ENCODE data around the gene RAB26.
"Not testable (repeated sequence)": the region's sequence is repeated elsewhere in the genome, so short reads cannot be mapped to it uniquely, and the experiment has no call there.

RAB26 gene

GRCh38 chr16:2135770-2136490 lies 12.5 kb upstream of the RAB26 start, which contains the start of gene PKD1:
PKD1 (minus strand) TSS chr16:2135898; CDS start chr16:2135689, 209 bp downstream.
- peak; percentile 39 for DNase-seq (ENCODE audit: low spot score)
- not testable (repeated sequence) for FAIRE-seq

DNA sequence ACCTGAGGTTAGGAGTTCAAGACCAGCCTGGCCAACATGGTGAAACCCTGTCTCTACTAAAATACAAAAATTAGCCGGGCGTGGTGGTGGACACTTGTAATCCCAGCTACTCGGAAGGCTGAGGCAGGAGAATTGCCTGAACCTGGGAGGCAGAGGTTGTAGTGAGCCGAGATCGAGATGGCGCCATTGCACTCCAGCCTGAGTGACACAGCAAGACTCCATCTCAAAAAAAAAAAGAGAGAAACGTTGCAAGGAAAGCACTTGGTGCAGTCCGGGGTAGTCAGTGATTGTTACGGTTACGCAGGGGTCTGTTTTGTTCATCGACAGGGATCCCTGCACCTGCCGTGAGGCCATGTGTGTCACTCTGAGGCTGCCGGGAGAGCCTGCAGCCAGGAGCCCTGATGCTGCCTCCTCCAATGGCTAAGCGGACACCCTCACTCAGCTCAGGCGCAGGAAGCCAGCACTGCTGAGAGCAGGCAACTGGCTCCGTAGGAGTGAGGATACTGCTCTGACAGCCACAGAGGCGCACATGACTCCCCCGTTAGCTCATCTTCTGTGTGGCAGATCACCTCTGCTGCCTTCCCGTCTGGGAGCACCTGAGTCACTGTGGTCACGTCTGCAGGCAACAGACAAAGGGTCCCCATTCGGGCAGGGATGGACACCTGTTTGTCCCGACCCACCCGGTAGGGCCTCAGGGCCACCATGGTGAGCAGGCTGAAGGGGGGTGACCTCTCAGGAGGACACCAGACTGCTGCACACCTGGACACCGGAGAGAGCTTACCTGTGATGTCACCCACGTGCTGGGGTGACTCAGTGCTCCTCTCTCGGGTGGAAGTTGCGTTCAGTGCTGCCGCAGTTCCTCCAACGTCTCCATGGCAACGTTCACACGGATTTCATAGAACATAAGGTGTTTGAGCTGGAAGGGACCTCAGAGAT lies 5.2 kb upstream of the RAB26 start:
- FAIRE-seq (no peak), DNase-seq (ENCODE audit: low spot score) (no peak)

- FAIRE-seq, result no peak
- no peak for DNase-seq (ENCODE audit: low spot score)
Measured at GRCh38 chr16:2143878-2144485, 4.4 kb upstream of the RAB26 start.

DNA sequence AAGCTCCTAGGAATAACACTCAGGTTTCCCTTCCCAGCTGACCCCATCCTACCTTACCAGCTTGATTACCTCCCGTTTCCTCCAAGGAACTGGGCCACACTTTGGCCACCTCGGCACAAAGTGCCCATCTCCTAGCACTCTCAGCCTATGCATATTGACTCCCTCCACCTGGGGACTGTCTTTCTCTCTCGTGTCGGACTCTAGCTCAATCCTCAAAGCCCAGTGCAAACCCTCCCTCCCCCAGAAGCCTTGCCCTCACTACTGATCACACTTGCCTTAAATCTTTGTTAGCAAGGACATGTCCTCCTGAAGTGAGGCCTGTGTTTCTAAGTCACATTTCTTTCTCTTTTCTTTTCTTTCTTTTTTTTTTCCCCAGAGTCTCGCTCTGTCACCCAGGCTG lies 2.6 kb upstream of the RAB26 start:
- no peak for DNase-seq (ENCODE audit: low spot score)
- FAIRE-seq, result no peak

GRCh38 chr16:2147378-2147777 lies 1.0 kb upstream of the RAB26 start:
- DNase-seq (ENCODE audit: low spot score), result no peak
- FAIRE-seq, result no peak

- FAIRE-seq (no peak), DNase-seq (ENCODE audit: low spot score) (peak; percentile 49)
Measured at GRCh38 chr16:2148714-2149629, 547 bp downstream of the RAB26 start.

- no peak for DNase-seq (ENCODE audit: low spot score)
- no peak for FAIRE-seq
Measured at GRCh38 chr16:2149630-2150417, 1.4 kb downstream of the RAB26 start.

DNA sequence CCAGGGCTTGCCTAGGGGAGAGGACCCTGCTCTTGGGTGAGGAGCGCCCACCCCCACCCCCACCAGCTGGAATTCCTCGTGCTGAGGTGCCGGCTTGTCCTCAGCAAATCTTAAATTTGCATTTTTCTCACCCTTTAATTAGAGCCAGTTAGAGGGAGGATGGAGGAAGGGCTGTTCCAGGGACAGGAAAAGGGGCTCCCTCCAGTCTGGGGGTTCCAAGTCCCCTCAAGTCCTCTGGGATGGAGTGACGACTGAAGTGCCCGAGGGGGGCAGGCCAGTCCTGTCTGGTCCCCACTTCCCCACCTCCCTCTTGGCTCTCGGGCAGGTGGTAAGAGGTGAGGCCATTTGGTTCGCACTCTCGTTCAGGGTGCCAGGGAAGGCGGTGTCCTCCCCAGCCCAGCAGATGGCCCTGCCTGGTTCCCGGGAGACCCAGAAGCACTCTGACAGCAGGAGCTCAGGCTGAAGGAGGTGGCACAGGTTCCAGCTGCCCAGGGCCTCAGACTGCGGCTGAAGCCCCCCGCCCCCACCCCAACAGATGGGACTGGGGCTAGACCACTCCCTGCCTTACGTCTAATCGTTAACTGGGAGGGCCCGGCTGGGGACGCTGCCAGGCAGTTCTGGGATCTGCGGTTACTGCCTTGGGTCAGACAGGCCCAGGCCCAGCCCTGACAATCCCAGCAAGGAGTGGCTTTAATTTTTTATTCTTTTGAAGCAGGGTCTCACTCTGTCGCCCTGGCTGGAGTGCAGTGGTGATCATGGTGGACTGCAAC lies 2.2 kb downstream of the RAB26 start:
- peak; percentile 49 for DNase-seq (ENCODE audit: low spot score)

DNA sequence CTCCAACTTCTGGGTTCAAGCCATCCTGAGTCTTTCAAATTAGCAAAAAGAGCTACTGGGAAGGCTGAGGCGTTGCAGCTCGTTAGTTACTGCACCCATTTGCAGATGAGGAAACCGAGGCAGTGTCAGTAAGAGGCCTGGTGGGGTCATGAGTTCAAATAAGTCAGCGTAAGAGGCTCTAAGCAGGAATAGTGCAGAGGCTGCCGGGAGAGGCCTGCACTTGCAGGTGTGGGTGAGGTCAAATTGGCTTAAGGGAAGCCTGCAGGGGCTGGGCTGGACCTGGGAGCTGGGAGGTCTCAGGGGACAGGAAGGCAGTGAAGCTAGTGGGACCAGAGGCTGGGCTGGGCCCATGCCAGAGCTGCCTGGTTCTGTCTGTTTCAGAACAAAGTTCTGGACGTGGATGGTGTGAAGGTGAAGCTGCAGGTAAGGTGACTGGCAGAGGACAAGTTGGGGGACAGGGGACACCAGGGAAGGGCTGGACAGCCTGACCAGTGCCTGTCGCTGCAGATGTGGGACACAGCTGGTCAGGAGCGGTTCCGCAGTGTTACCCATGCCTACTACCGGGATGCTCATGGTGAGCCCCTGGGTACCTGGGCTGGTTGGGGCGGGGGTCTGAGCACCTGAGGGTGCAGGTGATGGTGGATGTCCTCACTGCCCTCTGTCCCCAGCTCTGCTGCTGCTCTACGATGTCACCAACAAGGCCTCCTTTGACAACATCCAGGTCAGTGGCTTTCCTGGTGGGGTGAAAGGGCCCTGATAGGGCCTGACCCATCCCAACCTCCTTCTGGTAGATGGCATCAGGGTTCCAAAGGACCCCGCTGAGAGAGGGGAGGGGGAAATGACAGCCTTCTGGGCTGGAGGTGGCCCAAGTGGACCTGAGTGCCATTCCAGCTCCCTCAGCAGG lies 3.0 kb downstream of the RAB26 start:
- FAIRE-seq (no peak), DNase-seq (ENCODE audit: low spot score) (no peak)

More for the DNA sequence above, 2.2 kb downstream of the RAB26 start:
- FAIRE-seq, result no peak

- FAIRE-seq, result no peak
- peak; percentile 32 for DNase-seq (ENCODE audit: low spot score)
Measured at GRCh38 chr16:2152695-2153506, 4.5 kb downstream of the RAB26 start.

DNA sequence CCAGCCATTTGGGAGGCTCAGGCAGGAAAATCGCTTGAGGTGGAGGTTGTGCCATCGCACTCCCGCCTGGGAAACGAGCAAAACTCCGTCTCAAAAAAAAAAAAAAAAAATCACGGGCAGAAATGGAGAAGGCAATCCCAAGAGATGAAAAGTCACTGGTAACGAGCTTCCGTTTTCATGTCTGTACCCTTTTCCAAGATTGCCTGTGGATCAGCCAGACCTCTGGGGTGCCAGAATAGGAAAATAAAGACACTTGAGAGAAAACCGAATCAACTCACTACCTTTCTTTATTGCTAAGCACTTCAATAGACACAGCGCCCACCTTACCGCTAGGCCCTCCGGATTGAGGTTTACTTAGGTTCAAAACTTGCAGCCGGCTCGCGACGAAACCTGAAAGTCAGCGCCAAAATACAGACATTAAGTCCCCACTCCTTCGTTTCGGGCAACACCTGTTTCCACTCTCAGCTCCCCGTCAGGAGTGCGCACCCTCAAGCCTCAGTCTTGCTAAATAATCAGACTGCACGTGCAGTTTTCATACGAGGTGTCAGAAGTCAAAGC lies 6.2 kb downstream of the RAB26 start:
- no peak for FAIRE-seq

GRCh38 chr16:2155091-2155950 lies 6.9 kb downstream of the RAB26 start, which contains the start of gene TRAF7:
TRAF7 (plus strand) TSS chr16:2155782; CDS start chr16:2163921, 8,139 bp downstream.
- DNase-seq (ENCODE audit: low spot score) (peak; percentile 99), FAIRE-seq (peak; percentile 74)

More for the DNA sequence above, 6.2 kb downstream of the RAB26 start:
- no peak for DNase-seq (ENCODE audit: low spot score)

DNA sequence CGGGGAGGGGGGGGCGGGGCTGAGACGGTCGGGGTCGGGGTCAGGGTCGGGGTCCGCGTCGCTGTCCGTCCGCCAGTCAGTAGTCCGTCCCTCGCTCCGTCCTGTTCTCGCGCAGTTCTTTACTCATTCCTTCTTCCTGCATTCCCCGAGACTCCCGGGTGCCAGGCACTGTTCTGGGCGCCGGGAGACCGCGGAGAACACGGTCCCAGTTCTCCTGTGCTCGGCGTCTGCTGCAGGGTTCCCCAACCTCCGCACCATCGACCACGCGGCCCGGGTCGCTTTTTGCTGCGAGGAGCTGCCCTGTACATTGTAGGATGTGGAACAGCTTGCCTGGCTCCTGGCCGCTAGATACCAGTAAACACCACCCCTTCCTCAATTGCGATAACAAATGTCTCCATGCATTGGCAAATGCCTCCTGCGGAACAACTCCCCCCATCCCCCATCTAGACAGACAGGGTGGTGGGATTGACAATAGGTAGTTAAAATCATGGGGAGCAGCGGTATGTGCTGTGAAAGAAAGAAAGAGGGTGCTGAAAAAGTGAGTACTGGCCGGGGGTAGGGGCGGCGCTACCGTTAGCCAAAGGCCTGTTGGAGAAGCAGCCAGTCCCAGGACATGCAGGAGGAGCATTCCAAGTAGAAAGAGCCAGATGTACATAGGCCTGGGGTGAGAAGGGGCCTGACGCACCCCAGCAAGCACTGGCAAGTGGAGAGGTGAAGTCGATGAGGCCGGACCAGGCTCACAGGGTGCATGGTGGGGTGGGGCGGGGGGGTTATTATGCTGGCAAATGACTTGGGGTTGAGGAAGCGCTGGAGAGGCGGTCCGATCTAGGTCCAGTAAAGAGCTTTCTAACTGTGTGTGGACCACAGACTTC lies 7.8 kb downstream of the RAB26 start:
- no peak for FAIRE-seq
- peak; percentile 18 for DNase-seq (ENCODE audit: low spot score)

GRCh38 chr16:2156849-2157224 lies 8.4 kb downstream of the RAB26 start:
- FAIRE-seq (no peak), DNase-seq (ENCODE audit: low spot score) (no peak)

Measured in urothelium cell line (cell line).